IMR-90 (cell line): ENCODE measurements around the gene RPS2. TPM values are rescaled to one million over a fixed set of nuclear protein-coding genes. Genes with fewer than 3 reads are reported as not detected.

Experiments
- ATAC-seq: fragments of 200-7000 bp; cut with Tn5 transposase; 2 replicates; pipeline ENCODE4 v1.9.1; 2020; ENCODE audit warnings: low read depth, mild to moderate bottlenecking, moderate library complexity
- BruUV-seq: library from RNA; stranded (reverse); fragments of 400-500 nt; replicated peaks from 2 replicates; lab custom pipeline; 2021; lab: Mats Ljungman, UMichigan
- CTCF ChIA-PET: fragments of 300-600 bp; formaldehyde crosslinking; extraction: SDS; loops from one replicate; lab custom pipeline; 2021; ENCODE audit warnings: antibody characterized with exemption; lab: Yijun Ruan, JAX
- POLR2A ChIA-PET: fragments of 300-600 bp; sonication (Branson Sonifier 250); formaldehyde crosslinking; loops from one replicate; lab custom pipeline; 2022; ENCODE audit warnings: antibody characterized with exemption; ENCODE audit not compliant: unreplicated experiment; lab: Charles Lee
- DNase-seq: peaks from one replicate; pipeline ENCODE4 v3.0.0; 2013
- H2AFZ ChIP-seq: replicated peaks from 2 replicates; pipeline ENCODE3; 2013; ENCODE audit warnings: low read length, mild to moderate bottlenecking; ENCODE audit not compliant: poor library complexity
- H2AK5ac ChIP-seq: 2 replicates; pipeline ENCODE4 v1.6.1; 2013; ENCODE audit warnings: low read depth, low read length, inconsistent platforms
- H2AK9ac ChIP-seq: replicated peaks from 2 replicates; pipeline ENCODE3; 2013; ENCODE audit warnings: mild to moderate bottlenecking, low read depth, low read length, moderate library complexity; ENCODE audit not compliant: poor library complexity
- H2BK120ac ChIP-seq: 2 replicates; pipeline ENCODE4 v1.6.1; 2013; ENCODE audit warnings: low read depth, low read length, inconsistent platforms
- H2BK15ac ChIP-seq: 3 replicates; pipeline ENCODE4 v1.6.1; 2013; ENCODE audit warnings: low read depth, low read length, inconsistent platforms
- H2BK20ac ChIP-seq: 2 replicates; pipeline ENCODE4 v1.6.1; 2013; ENCODE audit warnings: low read depth, mild to moderate bottlenecking, inconsistent platforms, low read length, moderate library complexity
- H2BK5ac ChIP-seq: 2 replicates; pipeline ENCODE4 v1.6.1; 2013; ENCODE audit warnings: mild to moderate bottlenecking, low read depth, low read length, inconsistent platforms; ENCODE audit not compliant: poor library complexity, severe bottlenecking
- H3K14ac ChIP-seq: replicated peaks from 2 replicates; pipeline ENCODE4 v1.6.1; 2013; ENCODE audit warnings: low read depth, low read length, inconsistent platforms
- H3K18ac ChIP-seq: 2 replicates; pipeline ENCODE4 v1.6.1; 2013; ENCODE audit warnings: low read depth, low read length, control low read depth
- H3K23ac ChIP-seq: 2 replicates; pipeline ENCODE4 v1.6.1; 2013; ENCODE audit warnings: low read depth, low read length, inconsistent platforms
- H3K27ac ChIP-seq: 2 replicates; pipeline ENCODE4 v1.5.1; 2013; ENCODE audit warnings: mild to moderate bottlenecking, control low read depth, low read length; ENCODE audit not compliant: insufficient read depth
- H3K27me3 ChIP-seq: 2 replicates; pipeline ENCODE4 v1.6.1; 2013; ENCODE audit warnings: low read length; ENCODE audit not compliant: control insufficient read depth, insufficient read depth
- H3K36me3 ChIP-seq: 2 replicates; pipeline ENCODE4 v1.6.1; 2013; ENCODE audit warnings: low read length, mixed read lengths; ENCODE audit not compliant: control insufficient read depth, insufficient read depth
- H3K4ac ChIP-seq: 2 replicates; pipeline ENCODE4 v1.6.1; 2013; ENCODE audit warnings: low read depth, low read length, inconsistent platforms
- H3K4me1 ChIP-seq: 2 replicates; pipeline ENCODE4 v1.6.1; 2013; ENCODE audit warnings: low read length, mixed read lengths; ENCODE audit not compliant: control insufficient read depth, insufficient read depth
- H3K4me2 ChIP-seq: 2 replicates; pipeline ENCODE4 v1.6.1; 2013; ENCODE audit warnings: low read depth, mild to moderate bottlenecking, control low read depth, low read length, moderate library complexity
- H3K4me3 ChIP-seq: 2 replicates; pipeline ENCODE4 v1.5.1; 2013; ENCODE audit warnings: low read depth, mild to moderate bottlenecking, control low read depth, low read length, moderate library complexity; ENCODE audit not compliant: insufficient read depth
- H3K56ac ChIP-seq: 2 replicates; pipeline ENCODE4 v1.6.1; 2013; ENCODE audit warnings: low read length, inconsistent platforms; ENCODE audit not compliant: insufficient read depth; ENCODE audit errors: extremely low read depth
- H3K79me1 ChIP-seq, 2 experiments: 2 replicates each; pipeline ENCODE4 v1.6.1; 2013; ENCODE audit warnings: low read length in 2 of 2, inconsistent platforms in 1 of 2, low read depth in 1 of 2
- H3K9ac ChIP-seq: 2 replicates; pipeline ENCODE4 v1.6.1; 2013; ENCODE audit warnings: low read depth, low read length, control low read depth
- H3K9me1 ChIP-seq: 2 replicates; pipeline ENCODE4 v1.6.1; 2013; ENCODE audit warnings: low read length, inconsistent platforms; ENCODE audit not compliant: insufficient read depth
- H3K9me3 ChIP-seq: 2 replicates; pipeline ENCODE4 v1.6.1; 2013; ENCODE audit warnings: low read length; ENCODE audit not compliant: control insufficient read depth, insufficient read depth
- H4K20me1 ChIP-seq: 2 replicates; pipeline ENCODE4 v1.6.1; 2013; ENCODE audit warnings: low read length, inconsistent platforms; ENCODE audit not compliant: insufficient read depth
- H4K5ac ChIP-seq: 2 replicates; pipeline ENCODE4 v1.6.1; 2013; ENCODE audit warnings: mild to moderate bottlenecking, low read depth, low read length, control low read depth
- H4K8ac ChIP-seq, 2 experiments: 2 replicates each; pipeline ENCODE4 v1.6.1; 2013; ENCODE audit warnings: low read depth in 2 of 2, low read length in 2 of 2, control low read depth in 1 of 2, inconsistent platforms in 1 of 2
- H4K91ac ChIP-seq: 2 replicates; pipeline ENCODE4 v1.6.1; 2013; ENCODE audit warnings: low read depth, low read length, inconsistent platforms; ENCODE audit not compliant: insufficient read depth
- MAZ ChIP-seq: IDR thresholded peaks from 2 replicates; pipeline ENCODE4 v1.6.1; 2012; ENCODE audit warnings: low read depth, mild to moderate bottlenecking, low read length, improper control_type of control experiment, moderate library complexity, borderline replicate concordance
- NFE2L2 ChIP-seq: fragments of 150-350 bp; IDR thresholded peaks from 2 replicates; pipeline ENCODE4 v1.6.1; 2016; ENCODE audit warnings: low read depth, mild to moderate bottlenecking, low read length
- WGBS, 2 experiments: methylation state at CpG; one replicate each; pipeline versions ENCODE4 v1.1.5 to v1.1.7; 2013; ENCODE audit warnings: missing lambda C conversion rate in 2 of 2; ENCODE audit not compliant: insufficient read length in 1 of 2; ENCODE audit errors: extremely low coverage in 2 of 2; 5-methylcytosine and 5-hydroxymethylcytosine counted together
- dilution Hi-C: fragments of 300-500 bp; cut with HindIII; formaldehyde crosslinking; loops from one replicate; pipeline ENCODE4 v1.14.3; 2018; ENCODE audit warnings: low sequenced_read_pairs; ENCODE audit not compliant: unreplicated experiment
- in situ Hi-C: fragments of 300-500 bp; cut with MboI; formaldehyde crosslinking; loops from 3 replicates; pipeline ENCODE4 v1.14.3; 2019; ENCODE audit warnings: low sequenced_read_pairs, inconsistent platforms, mixed read lengths
- intact Hi-C: fragments of 100-400 bp; cut with micrococcal nuclease; formaldehyde crosslinking; loops from 2 replicates; pipeline ENCODE4 v1.10.0; 2022
- polyA plus RNA-seq, 3 experiments: library from polyadenylated mRNA; depleted of rRNA; stranded (reverse); fragments of >200 nt; gene quantifications; 2 replicates each; pipeline ENCODE4 v1.2.3, GENCODE V29; 2012; ENCODE audit warnings: low replicate concordance in 1 of 3
- total RNA-seq: library from RNA; depleted of rRNA; stranded (reverse); fragments of >200 nt; gene quantifications from 2 replicates; pipeline ENCODE4 v1.2.3, GENCODE V29; 2012
- TF ChIP-seq, protein P1 (sequence below): fragments of 150-350 bp; IDR thresholded peaks from 2 replicates; pipeline ENCODE4 v1.6.1; 2017; ENCODE audit warnings: mild to moderate bottlenecking, antibody characterized with exemption, low read length, low read depth

The RPS2 gene
- total and polyA plus RNA-seq, 2 of the 4 experiments (the other 2 are of a cell fraction), result 2,703 to 6,941 TPM

DNA sequence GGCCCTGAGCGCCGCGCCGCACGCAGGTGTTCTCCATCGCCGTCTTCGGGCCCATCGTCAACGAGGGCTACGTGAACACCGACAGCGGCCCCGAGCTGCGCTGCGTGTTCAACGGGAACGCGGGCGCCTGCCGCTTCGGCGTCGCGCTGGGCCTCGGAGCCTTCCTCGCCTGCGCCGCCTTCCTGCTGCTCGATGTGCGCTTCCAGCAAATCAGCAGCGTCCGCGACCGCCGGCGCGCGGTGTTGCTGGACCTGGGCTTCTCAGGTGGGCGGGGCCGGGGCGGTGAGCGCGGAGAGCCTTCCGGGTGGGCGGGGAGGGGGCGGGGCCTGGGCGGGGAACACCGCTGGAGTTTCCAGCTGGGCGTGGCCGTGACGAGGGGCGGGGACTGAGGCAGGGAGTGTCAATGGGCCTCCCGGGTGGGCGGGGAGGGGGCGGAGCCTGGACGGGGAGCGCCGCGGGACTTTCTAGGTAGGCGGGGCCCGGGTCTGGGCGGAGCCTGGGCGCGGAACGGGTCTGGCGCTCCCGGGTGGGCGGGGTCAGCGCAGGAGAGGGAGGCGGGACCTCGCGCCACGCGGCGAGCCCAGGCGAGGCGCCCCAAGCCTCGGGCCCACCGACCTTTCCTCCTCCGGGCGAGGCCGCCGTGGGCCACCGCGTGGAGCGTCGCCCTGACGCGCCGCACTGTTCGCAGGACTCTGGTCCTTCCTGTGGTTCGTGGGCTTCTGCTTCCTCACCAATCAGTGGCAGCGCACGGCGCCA lies 27.5 kb upstream of the RPS2 start:
- Histone ChIP-seq H2AK5ac (no peak overlapping the region), H3K4me1 (peaks cover 22% of the 10 kb centered on the region), H3K4ac (peak overlapping the region; percentile 47), H3K4me2 (peak overlapping the region; percentile 70), H3K36me3 (peaks cover 2% of the 10 kb centered on the region; the same call in 1 of the 2 replicates), H4K8ac (peak overlapping the region in 1 of 2 experiments; percentile 94; a peak in 2 of 4 replicates), H4K5ac (peak overlapping the region; percentile 92), H3K18ac (peak overlapping the region; percentile 72), H3K79me1 (peaks cover 0 to 20% of the 10 kb centered on the region in 2 experiments; a peak in 3 of 4 replicates), H2BK5ac (peak overlapping the region; percentile 31), H3K4me3 (peak overlapping the region; percentile 47), H3K27ac (no peak overlapping the region), H2BK120ac (peak overlapping the region; percentile 40; the same call in 1 of the 2 replicates), H3K9me1 (peaks cover 27% of the 10 kb centered on the region), H3K27me3 (peaks cover 17% of the 10 kb centered on the region), H2AK9ac (peak overlapping the region; percentile 88), H3K9ac (no peak overlapping the region), H3K14ac (peak overlapping the region; percentile 57; the same call in 1 of the 2 replicates), H2AFZ (peak overlapping the region; percentile 96), H3K9me3 (peaks cover 2% of the 10 kb centered on the region; the same call in 1 of the 2 replicates), H2BK20ac (no peak overlapping the region), H4K91ac (no peak overlapping the region), H4K20me1 (peaks cover 2% of the 10 kb centered on the region; the same call in 1 of the 2 replicates), H3K56ac (no peak overlapping the region), H3K23ac (no peak overlapping the region; the same call in 1 of the 2 replicates), H2BK15ac (no peak overlapping the region)
- in situ Hi-C loops, result no loop called here
- CTCF ChIA-PET, result no interaction called here
- DNase-seq (peak; percentile 83), ATAC-seq (peak; percentile 95)
- POLR2A ChIA-PET, result interaction anchor here (0.6 kb wide), 2 partner anchors 85 to 149 kb away, joined by 3 to 11 read pairs; no protein-coding TSS in a partner anchor
- intact Hi-C loops, result no loop called here
- dilution Hi-C loops, result no loop called here
- no TSS peak for BruUV-seq
- TF ChIP-seq, protein P1, sequence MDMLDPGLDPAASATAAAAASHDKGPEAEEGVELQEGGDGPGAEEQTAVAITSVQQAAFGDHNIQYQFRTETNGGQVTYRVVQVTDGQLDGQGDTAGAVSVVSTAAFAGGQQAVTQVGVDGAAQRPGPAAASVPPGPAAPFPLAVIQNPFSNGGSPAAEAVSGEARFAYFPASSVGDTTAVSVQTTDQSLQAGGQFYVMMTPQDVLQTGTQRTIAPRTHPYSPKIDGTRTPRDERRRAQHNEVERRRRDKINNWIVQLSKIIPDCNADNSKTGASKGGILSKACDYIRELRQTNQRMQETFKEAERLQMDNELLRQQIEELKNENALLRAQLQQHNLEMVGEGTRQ, result no peak
- TF ChIP-seq MAZ (0 out of 2 replicates have a peak, but pooled peaks have one; percentile 3), NFE2L2 (no peak)
- 4% methylated on average over 36 of the region's 96 CpGs; no CpG with 5 or more reads in 1 of the 2 experiments for WGBS, 2 experiments
